Adipocyte (in vitro differentiated cells): ENCODE measurements around the gene CCDC77.
"Not testable (repeated sequence)": the region's sequence is repeated elsewhere in the genome, so short reads cannot be mapped to it uniquely, and the experiment has no call there.

Experiments used
- DNase-seq: peaks from one replicate; pipeline ENCODE4 v3.0.0-alpha.2; 2015; ENCODE audit warnings: low read depth
- H3K27me3 ChIP-seq: replicated peaks from 2 replicates; pipeline ENCODE4 v1.7.0; 2013; ENCODE audit warnings: mild to moderate bottlenecking, low read length, moderate library complexity; ENCODE audit not compliant: control insufficient read depth, insufficient read depth
- H3K36me3 ChIP-seq: 2 replicates; pipeline ENCODE4 v1.7.0; 2013; ENCODE audit warnings: low read length, mild to moderate bottlenecking, moderate library complexity; ENCODE audit not compliant: control insufficient read depth, insufficient read depth, severe bottlenecking
- H3K4me1 ChIP-seq: 2 replicates; pipeline ENCODE4 v1.7.0; 2013; ENCODE audit warnings: mild to moderate bottlenecking, low read length, moderate library complexity; ENCODE audit not compliant: control insufficient read depth, insufficient read depth
- H3K4me3 ChIP-seq: 2 replicates; pipeline ENCODE4 v1.7.0; 2013; ENCODE audit warnings: mild to moderate bottlenecking, low read length, moderate library complexity
- H3K9ac ChIP-seq: 2 replicates; pipeline ENCODE4 v1.7.0; 2013; ENCODE audit warnings: mild to moderate bottlenecking, low read length, moderate library complexity
- H3K9me3 ChIP-seq: 2 replicates; pipeline ENCODE4 v1.7.0; 2013; ENCODE audit warnings: mild to moderate bottlenecking, low read length, moderate library complexity; ENCODE audit not compliant: control insufficient read depth

The CCDC77 gene

GRCh38 chr12:401235-402028 is at the start of gene CCDC77:
Gene CCDC77, plus strand, starts transcription at chr12:401644. Its CDS starts 7,740 bp downstream, at chr12:409384.
- Histone ChIP-seq H3K36me3 (no peaks in the 10 kb centered on the region), H3K4me1 (peaks cover 10% of the 10 kb centered on the region), H3K27me3 (no peaks in the 10 kb centered on the region), H3K4me3 (peak within 1 kb of the TSS; percentile 93), H3K9me3 (no peaks in the 10 kb centered on the region), H3K9ac (peak within 1 kb of the TSS; percentile 80)
- DNase-seq: peak; percentile 98

- Histone ChIP-seq H3K9ac (no peak overlapping the region), H3K4me1 (peaks cover 9% of the 10 kb centered on the region), H3K4me3 (no peak overlapping the region), H3K27me3 (no peaks in the 10 kb centered on the region), H3K9me3 (peaks cover 6% of the 10 kb centered on the region), H3K36me3 (peaks cover 89% of the 10 kb centered on the region)
- no peak for DNase-seq
These were observed 45.0 kb upstream of the CCDC77 start for GRCh38 chr12:356276-356988.

- peaks cover 91% of the 10 kb centered on the region for H3K36me3 ChIP-seq
- H3K27me3 ChIP-seq: no peaks in the 10 kb centered on the region
- peaks cover 6% of the 10 kb centered on the region for H3K9me3 ChIP-seq
- H3K4me3 ChIP-seq: no peak overlapping the region
- H3K4me1 ChIP-seq: peaks cover 4% of the 10 kb centered on the region
- DNase-seq: no peak
- H3K9ac ChIP-seq: no peak overlapping the region
These were observed 42.4 kb upstream of the CCDC77 start for GRCh38 chr12:359091-359490.

GRCh38 chr12:366820-367219 is 34.6 kb upstream of the CCDC77 start:
- Histone ChIP-seq H3K36me3 (peaks cover 84% of the 10 kb centered on the region), H3K4me1 (no peaks in the 10 kb centered on the region), H3K9me3 (peaks cover 10% of the 10 kb centered on the region), H3K4me3 (no peak overlapping the region), H3K9ac (no peak overlapping the region), H3K27me3 (no peaks in the 10 kb centered on the region)
- no peak for DNase-seq

GRCh38 chr12:367972-368371 is 33.5 kb upstream of the CCDC77 start:
- no peak for DNase-seq
- Histone ChIP-seq H3K4me1 (no peaks in the 10 kb centered on the region), H3K27me3 (no peaks in the 10 kb centered on the region), H3K4me3 (no peak overlapping the region), H3K36me3 (peaks cover 72% of the 10 kb centered on the region), H3K9ac (no peak overlapping the region), H3K9me3 (peaks cover 10% of the 10 kb centered on the region)

GRCh38 chr12:370739-371485 is 30.5 kb upstream of the CCDC77 start:
- H3K4me3 ChIP-seq, H3K4me1 ChIP-seq, DNase-seq, H3K27me3 ChIP-seq, H3K9ac ChIP-seq, H3K9me3 ChIP-seq: not testable (repeated sequence)
- H3K36me3 ChIP-seq: peaks cover 53% of the 10 kb centered on the region

GRCh38 chr12:386651-387050 is 14.8 kb upstream of the CCDC77 start:
- Histone ChIP-seq H3K4me3 (peak overlapping the region; percentile 97), H3K27me3 (no peaks in the 10 kb centered on the region), H3K9me3 (no peaks in the 10 kb centered on the region), H3K9ac (peak overlapping the region; percentile 92), H3K36me3 (peaks cover 34% of the 10 kb centered on the region), H3K4me1 (peaks cover 32% of the 10 kb centered on the region)
- peak; percentile 43 for DNase-seq

GRCh38 chr12:388012-388411 is 13.4 kb upstream of the CCDC77 start:
- DNase-seq: peak; percentile 9
- peaks cover 22% of the 10 kb centered on the region for H3K36me3 ChIP-seq
- no peaks in the 10 kb centered on the region for H3K9me3 ChIP-seq
- peaks cover 32% of the 10 kb centered on the region for H3K4me1 ChIP-seq
- H3K27me3 ChIP-seq: no peaks in the 10 kb centered on the region
- H3K9ac ChIP-seq: peak overlapping the region; percentile 92
- H3K4me3 ChIP-seq: peak overlapping the region; percentile 97

- H3K4me3 ChIP-seq: peak overlapping the region; percentile 97
- H3K9ac ChIP-seq: peak overlapping the region; percentile 92
- no peaks in the 10 kb centered on the region for H3K9me3 ChIP-seq
- peak; percentile 63 for DNase-seq
- peaks cover 16% of the 10 kb centered on the region for H3K36me3 ChIP-seq
- peaks cover 32% of the 10 kb centered on the region for H3K4me1 ChIP-seq
- H3K27me3 ChIP-seq: no peaks in the 10 kb centered on the region
These were observed 12.8 kb upstream of the CCDC77 start for GRCh38 chr12:388541-389141.

- peak within 1 kb of the TSS; percentile 97 for H3K4me3 ChIP-seq
- peak; percentile 97 for DNase-seq
- peaks cover 8% of the 10 kb centered on the region for H3K36me3 ChIP-seq
- peak within 1 kb of the TSS; percentile 92 for H3K9ac ChIP-seq
- H3K27me3 ChIP-seq: no peaks in the 10 kb centered on the region
- H3K4me1 ChIP-seq: peaks cover 32% of the 10 kb centered on the region
- no peaks in the 10 kb centered on the region for H3K9me3 ChIP-seq
These were observed 12.0 kb upstream of the CCDC77 start, which contains the start of gene KDM5A for GRCh38 chr12:389142-390096. Gene KDM5A, minus strand, starts transcription at chr12:389320. Its CDS starts 229 bp downstream, at chr12:389091.
